ENCODE measurements around the gene CSTB. TPM values are rescaled to one million over a fixed set of nuclear protein-coding genes. Genes with fewer than 3 reads are reported as not detected.

CSTB gene
- polyA plus RNA-seq, 4 donors, result 40.5 to 64.9 (median 46.9) TPM

GRCh38 chr21:43769325-43769958 is 6.7 kb downstream of the CSTB start:
- no peak for DNase-seq (ENCODE audit: low read depth in 4 of 4, low spot score in 2 of 4)

GRCh38 chr21:43768868-43769167 is 7.3 kb downstream of the CSTB start:
- DNase-seq (ENCODE audit: low read depth in 4 of 4, low spot score in 2 of 4), result no peak

- no peak for DNase-seq (ENCODE audit: low read depth in 4 of 4, low spot score in 2 of 4)
Measured at GRCh38 chr21:43767984-43768867, 7.9 kb downstream of the CSTB start.

- DNase-seq (ENCODE audit: low read depth in 4 of 4, low spot score in 2 of 4), result no peak
Measured at GRCh38 chr21:43767498-43767983, 8.6 kb downstream of the CSTB start.

GRCh38 chr21:43766734-43767497 is 9.2 kb downstream of the CSTB start:
- no peak for DNase-seq (ENCODE audit: low read depth in 4 of 4, low spot score in 2 of 4)

GRCh38 chr21:43764576-43765495 is 11.3 kb downstream of the CSTB start:
- DNase-seq (ENCODE audit: low read depth in 4 of 4, low spot score in 2 of 4), result no peak

- DNase-seq (ENCODE audit: low read depth in 4 of 4, low spot score in 2 of 4), result no peak
Measured at GRCh38 chr21:43763901-43764523, 12.1 kb downstream of the CSTB start.

GRCh38 chr21:43762303-43763128 is 13.6 kb downstream of the CSTB start:
- no peak for DNase-seq (ENCODE audit: low read depth in 4 of 4, low spot score in 2 of 4)

GRCh38 chr21:43761886-43762285 is 14.2 kb downstream of the CSTB start:
- DNase-seq (ENCODE audit: low read depth in 4 of 4, low spot score in 2 of 4), result no peak

- DNase-seq (ENCODE audit: low read depth in 4 of 4, low spot score in 2 of 4), result no peak
Measured at GRCh38 chr21:43760391-43760958, 15.6 kb downstream of the CSTB start.

- no peak for DNase-seq (ENCODE audit: low read depth in 4 of 4, low spot score in 2 of 4)
Measured at GRCh38 chr21:43759651-43760050, 16.5 kb downstream of the CSTB start.

GRCh38 chr21:43758811-43759210 is 17.3 kb downstream of the CSTB start:
- no peak for DNase-seq (ENCODE audit: low read depth in 4 of 4, low spot score in 2 of 4)

- no peak for DNase-seq (ENCODE audit: low read depth in 4 of 4, low spot score in 2 of 4)
Measured at GRCh38 chr21:43758111-43758641, 17.9 kb downstream of the CSTB start.

GRCh38 chr21:43757601-43758000 is 18.5 kb downstream of the CSTB start:
- no peak for DNase-seq (ENCODE audit: low read depth in 4 of 4, low spot score in 2 of 4)

- DNase-seq (ENCODE audit: low read depth in 4 of 4, low spot score in 2 of 4), result no peak
Measured at GRCh38 chr21:43755820-43756594, 20.1 kb downstream of the CSTB start.

GRCh38 chr21:43754948-43755781 is 20.9 kb downstream of the CSTB start:
- no peak for DNase-seq (ENCODE audit: low read depth in 4 of 4, low spot score in 2 of 4)

GRCh38 chr21:43753439-43753799 is 22.7 kb downstream of the CSTB start:
- DNase-seq (ENCODE audit: low read depth in 4 of 4, low spot score in 2 of 4), result no peak

Data from left renal cortex interstitium (tissue), 4 donors.